ENCODE results near the gene FTCD.
"Not testable (repeated sequence)": the region's sequence is repeated elsewhere in the genome, so short reads cannot be mapped to it uniquely, and the experiment has no call there.

Gene FTCD, protein sequence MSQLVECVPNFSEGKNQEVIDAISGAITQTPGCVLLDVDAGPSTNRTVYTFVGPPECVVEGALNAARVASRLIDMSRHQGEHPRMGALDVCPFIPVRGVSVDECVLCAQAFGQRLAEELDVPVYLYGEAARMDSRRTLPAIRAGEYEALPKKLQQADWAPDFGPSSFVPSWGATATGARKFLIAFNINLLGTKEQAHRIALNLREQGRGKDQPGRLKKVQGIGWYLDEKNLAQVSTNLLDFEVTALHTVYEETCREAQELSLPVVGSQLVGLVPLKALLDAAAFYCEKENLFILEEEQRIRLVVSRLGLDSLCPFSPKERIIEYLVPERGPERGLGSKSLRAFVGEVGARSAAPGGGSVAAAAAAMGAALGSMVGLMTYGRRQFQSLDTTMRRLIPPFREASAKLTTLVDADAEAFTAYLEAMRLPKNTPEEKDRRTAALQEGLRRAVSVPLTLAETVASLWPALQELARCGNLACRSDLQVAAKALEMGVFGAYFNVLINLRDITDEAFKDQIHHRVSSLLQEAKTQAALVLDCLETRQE

DNA sequence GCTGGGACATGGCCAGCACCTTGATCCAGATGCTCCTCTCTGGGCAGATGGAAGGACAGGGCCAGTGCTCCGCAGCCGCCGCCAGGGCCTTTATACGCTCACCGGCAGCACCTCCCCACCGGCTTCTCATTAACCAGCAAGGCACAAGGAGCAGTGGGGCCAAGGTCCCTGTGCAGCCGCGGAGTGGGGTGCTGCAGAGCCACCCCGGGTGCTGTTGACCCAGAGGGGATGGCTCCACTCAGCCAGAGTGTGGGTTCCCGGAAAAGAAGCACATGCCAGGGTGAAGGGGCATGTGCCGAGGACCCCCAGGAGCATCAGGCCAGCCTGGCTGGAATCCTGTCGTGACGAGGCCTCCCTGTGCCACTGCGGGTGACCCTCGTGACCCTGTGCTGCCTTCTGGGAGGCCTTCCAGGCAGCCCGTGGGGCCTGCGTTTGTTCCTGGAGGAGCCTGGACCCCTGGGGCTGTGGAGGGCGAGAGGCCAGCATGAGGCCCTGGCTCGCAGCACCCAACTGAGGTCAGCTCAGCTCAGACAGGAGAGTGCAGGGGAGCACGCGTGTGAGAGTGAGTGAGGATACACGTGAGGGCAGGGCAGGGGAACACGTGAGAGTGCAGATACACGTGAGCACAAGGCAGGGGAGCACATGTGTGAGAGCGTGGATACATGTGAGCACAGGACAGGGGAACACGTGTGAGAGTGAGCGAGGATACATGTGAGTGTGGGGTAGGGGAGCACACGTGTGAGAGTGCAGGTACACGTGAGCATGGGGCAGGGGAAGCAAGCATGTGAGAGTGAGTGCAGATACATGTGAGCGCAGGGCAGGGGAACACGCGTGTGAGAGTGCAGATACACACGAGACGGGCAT lies at the start of gene FTCD:
Gene FTCD, minus strand, starts transcription at position 66 of the 864 bp plus-strand sequence. Its CDS starts 56 bp downstream, at position 10.
- no peak for DNase-seq

DNA sequence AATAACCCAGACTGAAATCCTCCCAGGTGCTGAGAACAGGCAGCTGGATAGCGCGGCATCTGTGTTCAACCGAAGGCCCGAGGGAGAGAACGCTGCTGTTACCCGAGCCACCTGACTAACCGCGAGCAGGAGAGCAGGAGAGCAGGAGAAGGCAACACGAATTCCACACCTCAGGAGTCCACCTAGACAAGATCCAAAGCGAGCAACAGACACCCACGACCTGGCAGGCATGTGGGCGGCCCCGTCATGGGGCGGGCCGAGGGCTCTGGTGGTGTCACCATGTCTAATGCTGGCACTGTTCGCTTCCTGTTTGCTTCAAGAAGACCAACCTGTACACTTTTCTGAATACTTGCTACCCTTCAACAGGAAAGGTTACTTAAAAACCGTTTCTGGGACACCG lies 49.8 kb upstream of the FTCD start:
- DNase-seq: no peak

DNA sequence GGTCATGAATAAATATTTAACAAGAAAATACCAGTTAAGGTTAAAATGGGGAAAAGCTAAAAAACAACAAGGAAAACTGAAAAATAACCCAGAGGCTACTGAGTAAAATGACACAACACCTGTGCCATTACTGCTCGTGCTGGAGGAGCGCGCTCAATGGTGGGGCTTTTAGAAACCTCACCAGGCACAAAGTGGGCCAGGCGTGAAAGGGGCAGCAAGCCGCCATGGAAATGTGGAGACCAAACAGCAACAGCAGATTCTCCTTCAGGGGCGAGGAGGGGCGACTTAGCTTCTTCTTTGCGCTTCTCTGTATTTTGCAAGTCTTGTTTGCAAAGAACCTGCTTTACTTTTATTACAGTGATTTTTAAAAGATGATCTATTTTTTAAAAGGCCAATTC lies 47.8 kb upstream of the FTCD start:
- DNase-seq: no peak

DNA sequence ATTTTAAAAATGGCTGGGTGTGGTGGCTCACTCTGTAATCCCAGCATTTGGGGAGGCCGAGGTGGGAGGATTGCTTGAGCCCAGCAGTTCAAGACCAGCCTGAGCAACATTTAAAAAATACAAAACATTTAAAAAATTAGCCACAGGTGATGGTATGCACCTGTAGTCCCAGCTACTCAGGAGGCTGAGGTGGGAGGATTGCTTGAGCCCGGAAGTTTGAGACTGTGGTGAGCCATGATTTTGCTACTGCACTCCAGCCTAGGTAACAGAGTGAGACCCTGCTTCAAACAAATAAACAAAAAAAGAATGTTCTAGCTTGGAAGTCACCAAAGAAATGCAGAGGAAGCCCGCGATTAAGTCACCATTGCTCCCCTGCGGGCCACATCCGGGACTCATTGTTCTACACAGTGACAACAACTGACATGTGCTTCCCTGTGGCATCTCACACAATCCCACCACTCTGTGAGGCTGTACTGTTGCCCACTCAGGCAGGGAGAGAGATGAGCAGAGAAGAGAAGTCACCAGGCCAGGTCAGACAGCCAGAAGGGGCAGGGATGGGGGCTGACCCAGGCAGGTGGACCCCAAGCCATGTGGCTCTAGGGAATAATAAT lies 47.3 kb upstream of the FTCD start:
- no peak for DNase-seq

DNA sequence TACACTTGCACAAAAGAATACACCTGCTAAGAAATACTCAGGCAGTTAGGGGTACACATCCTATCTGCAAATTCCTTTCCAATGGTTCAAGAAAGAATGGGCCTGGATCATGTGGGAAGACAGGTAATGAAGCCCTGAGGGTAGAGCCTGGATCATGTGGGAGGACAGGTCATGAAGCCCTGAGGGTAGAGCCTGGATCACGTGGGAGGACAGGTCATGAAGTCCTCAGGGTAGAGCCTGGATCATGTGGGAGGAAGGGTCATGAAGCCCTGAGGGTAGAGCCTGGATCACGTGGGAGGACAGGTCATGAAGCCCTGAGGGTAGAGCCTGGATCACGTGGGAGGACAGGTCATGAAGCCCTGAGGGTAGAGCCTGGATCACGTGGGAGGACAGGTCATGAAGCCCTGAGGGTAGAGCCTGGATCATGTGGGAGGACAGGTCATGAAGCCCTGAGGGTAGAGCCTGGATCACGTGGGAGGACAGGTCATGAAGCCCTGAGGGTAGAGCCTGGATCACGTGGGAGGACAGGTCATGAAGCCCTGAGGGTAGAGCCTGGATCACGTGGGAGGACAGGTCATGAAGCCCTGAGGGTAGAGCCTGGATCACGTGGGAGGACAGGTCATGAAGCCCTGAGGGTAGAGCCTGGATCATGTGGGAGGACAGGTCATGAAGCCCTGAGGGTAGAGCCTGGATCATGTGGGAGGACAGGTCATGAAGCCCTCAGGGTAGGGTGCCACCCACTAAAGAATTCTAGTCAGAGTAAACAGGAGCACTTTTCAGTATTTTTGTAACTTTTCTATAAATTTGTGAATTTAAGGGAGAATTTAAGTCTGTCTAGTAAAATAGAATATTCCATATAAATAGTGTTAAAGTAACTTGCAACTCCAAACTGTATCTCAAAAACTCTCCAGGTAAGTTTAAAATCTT lies 45.8 kb upstream of the FTCD start:
- not testable (repeated sequence) for DNase-seq

DNA sequence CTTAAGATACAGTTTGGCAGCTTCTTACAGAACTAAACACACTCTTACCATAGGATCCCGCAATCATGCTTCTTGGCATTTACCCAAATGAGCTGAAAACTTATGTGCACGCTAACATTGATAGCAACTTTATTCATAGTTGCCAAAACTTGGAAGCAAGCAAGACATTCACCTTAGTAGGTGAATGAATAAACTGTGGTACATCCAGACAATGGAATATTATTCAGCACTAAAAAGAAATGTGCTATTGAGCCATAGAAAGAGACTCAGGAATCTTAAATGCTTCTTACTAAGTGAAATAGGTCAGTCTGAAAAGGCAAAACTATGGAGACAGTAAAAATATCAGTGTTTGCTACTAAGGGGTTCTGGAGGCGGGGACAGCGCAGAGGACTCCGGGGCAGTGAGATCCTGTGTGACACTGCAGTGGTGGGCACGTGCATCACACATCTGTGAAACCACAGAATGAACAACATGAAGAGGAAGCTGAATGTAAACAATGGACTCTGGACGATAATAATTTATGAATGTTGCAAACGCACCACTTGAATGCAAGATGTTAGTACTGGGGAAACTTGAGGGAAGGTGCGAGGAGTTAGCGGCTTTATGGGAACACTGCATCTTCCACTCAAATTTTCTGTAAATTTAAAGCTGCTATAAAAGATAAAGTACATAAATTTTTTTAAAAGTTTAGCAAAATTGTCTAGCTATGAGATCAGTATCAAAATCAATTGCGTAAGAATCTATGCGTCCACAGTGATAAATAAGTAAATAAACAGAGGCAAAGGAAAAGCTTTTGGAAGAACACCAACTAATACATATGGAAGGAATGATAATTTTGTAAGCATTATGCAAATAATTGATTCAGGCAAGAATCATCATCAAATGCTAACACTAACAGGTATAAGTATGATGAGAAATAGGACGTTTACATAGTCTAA lies 44.3 kb upstream of the FTCD start:
- no peak for DNase-seq

DNA sequence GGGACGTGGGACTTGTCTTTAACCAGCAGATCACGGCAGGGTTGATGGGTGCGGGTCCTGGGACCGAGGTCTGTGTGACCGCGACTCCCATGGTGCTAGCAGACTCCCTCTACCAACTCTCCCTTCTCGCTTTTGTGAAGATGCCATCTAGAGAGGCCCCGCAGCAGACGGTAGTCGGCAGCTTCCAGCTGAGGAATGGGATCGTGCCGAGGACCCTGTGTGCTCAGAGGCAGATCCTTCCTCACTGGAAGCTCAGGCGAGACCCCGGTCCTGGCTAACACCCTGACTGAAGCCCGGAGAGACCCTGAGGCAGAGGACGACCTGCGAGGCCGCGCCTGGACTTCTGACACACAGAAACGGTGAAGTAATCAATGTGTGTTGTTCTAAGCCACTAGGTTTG lies 41.4 kb upstream of the FTCD start:
- no peak for DNase-seq

DNA sequence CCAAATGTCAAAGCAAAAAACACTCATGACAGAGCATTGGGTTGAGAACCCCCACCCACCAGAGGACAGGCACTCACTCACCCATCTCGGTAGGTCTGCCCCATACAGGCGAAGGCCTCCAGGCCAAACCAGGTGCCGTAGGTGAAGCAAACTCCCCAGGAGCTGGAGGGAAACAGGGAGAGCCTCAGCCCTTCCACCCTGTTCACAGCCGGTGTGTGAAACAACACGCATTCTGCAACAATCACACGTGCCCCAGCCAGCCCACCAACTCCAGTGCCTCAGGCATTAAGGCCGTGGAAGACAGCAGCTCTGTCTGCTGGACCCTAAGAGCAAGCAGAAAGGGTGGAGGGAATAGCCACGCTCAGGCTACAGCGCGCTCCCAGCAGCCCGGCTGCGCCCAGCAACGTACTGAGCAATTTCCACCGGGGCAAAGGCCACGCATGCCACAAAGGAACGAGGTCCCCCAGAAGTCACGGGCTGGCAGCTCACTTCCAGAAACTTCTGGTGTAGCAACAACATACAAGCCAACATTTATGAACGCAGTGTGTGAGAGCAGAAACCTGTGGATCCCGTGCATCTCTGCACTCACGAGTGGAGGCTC lies 40.3 kb upstream of the FTCD start:
- DNase-seq: no peak

DNA sequence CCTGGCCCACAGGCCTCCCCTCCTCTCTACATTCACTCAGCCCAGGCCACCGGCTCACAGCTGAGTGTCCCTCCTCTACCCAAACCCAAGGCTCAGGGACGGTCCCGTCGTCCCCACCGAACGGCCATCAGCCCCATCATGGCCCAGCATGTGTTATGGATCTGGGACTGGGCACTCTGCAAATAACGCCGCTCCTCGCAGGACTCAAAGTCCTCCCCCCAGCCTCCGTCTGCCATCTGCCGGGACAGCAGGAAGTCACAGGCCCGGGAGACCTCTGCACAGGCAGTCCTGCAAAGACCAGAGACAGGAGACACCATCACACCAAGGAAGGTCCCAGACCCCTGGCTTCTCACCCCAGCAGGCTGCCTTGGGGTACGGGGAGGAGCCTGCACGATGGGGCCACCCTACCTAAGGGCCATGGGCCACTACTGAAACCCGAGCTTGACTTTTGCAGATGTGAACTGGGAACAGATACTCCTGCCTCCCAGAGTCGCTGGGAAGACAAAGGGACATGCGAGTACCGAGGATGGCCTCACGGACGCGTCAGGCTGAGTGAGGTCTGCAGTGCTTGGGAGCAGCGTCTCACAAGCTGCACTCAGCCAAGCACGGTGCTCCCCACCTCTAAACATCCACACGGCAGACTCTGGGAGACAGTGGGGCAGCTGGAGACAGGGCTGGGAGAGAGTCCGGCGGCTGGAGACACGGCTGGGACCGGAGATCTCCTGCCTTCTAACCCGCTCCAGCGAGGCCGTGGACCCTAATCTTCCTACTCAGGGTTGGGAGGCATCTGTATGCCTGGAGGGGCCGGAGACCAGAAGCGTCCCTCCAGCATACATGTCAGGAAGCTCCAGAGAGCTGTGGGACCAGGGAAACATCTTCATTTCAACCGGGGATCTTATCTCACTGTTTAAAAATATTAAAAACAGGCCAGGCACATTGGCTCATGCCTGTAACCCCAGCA lies 39.3 kb upstream of the FTCD start:
- DNase-seq: no peak

DNA sequence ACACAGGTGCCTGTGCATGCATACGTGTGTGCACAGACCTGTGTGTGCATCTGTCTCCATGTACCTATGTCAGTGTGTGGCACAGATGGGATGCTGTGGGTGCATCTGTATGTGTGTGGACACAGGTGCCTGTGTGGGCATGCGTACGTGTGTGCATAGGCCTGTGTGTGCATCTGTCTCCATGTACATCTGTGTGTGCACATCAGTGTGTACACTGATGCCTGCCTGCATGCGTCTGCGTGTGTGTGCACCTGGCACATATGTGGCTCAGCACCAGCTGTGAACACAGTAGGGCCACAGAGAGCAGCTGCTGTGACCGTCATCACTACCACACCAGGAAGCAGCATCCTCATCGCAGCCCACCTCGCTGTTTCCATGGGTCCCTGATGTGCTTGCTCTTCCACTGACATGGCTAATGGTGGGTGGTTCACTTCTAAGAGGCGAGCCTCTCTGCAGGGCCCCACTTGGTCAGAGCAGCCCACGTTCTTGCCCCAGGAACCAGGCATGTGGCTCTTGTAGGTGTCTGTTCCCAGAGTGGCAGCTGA lies 38.5 kb upstream of the FTCD start:
- no peak for DNase-seq

DNA sequence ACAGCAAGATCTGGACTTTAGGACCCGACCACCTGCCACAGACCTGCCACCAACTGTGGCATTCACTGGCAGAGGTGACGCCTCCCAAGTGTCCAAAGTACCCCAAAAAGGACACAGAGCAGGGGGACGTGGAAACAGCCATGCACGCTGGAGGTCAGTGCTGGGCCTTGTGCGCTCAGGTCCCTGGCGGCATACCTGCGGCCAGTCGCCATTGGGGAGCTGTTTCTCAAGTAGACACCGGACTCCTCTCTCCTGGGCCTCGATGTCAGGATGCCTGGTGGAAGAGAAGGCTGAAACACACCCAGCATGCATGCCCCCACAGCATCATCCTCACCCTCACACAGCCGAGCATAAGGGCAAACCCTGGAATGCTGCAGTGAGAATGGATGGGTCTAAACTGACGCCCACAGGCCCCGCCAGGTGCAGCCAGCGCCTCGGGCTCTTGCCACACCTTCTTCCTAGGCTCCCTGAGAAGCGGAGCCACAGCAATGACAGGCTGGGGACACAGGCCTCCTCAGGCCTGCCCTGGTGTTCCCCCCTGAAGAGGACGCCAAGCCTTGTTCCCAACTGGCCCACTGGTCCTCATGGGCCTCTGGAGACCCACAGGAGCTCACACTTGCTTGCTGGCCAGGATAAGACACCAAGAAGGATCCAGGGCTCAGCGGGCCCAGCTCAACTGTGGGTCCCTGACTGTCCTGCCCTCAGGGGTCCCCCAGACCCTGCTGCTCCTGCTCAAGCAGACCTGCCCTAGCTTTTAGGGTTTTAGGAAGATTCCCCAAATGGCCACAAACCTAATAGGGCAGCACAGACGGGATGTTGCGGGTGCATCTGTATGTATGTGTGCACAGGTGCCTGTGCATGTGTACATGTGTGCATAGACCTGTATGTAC lies 36.6 kb upstream of the FTCD start:
- no peak for DNase-seq

DNA sequence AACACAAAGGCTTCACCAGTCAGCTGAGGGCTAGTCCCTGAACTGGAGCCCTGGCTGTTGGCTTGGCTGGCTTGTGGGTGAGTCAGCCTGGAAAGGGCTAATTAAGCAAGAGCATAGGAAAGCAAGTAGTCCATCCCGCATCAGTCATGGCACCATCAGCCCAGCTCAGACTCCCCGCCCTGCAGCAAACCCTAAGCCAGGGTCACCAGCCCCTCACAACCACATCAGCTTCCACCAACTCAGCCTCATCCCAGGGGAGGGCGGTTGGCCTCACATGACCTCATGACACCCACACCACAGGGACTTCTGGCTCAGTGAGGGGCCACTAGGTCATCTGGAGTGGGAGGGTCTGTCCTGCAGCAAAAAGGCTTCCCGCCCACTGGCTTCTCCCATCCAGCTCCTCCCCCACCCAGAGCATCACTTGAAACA lies 35.9 kb upstream of the FTCD start:
- DNase-seq: no peak

DNA sequence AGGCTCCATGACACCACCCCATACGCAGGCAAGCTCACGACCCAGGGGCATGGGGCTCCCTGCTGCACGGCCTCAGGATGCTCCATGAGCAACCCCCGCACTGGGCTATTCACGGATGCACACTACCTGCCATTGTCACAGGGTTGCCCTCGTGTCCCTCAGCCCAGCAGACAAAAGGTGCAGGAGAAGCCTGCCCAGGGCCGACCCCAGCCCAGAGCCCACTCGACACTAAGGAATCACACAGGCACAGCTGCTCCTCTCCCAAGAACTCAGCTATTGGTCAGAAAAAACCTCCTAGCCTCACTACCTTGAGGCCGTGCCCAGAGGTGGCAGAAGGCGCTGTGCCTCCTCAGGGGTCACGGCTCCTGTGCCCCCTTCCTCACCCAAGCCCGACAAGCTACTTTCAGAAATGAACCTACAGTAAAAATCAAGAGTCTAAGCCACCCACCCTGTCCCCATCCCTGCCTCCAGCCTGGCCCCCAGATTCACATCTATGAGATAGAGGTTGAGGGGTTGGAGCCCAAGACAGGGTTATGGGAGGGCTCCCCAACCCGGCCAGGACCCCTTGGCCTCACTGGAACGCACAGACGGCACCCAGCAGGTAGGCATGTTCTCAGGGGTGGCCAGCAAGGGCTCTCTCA lies 35.2 kb upstream of the FTCD start:
- no peak for DNase-seq

DNA sequence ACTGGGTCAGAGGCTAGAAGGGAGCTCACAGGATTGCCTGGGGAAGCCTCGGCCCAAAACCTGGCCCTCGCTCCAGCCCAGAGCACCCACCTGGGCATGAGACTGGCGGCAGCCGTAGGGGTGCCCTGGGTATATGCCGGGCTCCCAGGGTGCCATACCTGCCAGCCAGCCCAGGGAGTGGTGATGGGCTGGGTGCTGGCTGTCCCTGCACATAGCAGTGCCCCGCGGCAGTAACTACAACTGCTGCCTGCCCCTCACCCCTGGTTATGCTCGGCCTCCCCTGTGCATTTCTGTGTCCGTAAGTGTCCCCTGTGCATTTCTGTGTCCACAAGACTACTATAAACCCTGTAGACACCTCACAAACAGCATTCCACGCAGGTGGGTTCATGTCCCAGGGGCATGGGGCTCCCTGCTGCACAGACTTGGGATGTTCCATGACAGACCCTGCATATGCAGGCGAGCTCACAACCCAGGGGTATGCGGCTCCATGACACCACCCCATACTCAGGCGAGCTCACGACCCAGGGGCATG lies 34.6 kb upstream of the FTCD start:
- DNase-seq: no peak

DNA sequence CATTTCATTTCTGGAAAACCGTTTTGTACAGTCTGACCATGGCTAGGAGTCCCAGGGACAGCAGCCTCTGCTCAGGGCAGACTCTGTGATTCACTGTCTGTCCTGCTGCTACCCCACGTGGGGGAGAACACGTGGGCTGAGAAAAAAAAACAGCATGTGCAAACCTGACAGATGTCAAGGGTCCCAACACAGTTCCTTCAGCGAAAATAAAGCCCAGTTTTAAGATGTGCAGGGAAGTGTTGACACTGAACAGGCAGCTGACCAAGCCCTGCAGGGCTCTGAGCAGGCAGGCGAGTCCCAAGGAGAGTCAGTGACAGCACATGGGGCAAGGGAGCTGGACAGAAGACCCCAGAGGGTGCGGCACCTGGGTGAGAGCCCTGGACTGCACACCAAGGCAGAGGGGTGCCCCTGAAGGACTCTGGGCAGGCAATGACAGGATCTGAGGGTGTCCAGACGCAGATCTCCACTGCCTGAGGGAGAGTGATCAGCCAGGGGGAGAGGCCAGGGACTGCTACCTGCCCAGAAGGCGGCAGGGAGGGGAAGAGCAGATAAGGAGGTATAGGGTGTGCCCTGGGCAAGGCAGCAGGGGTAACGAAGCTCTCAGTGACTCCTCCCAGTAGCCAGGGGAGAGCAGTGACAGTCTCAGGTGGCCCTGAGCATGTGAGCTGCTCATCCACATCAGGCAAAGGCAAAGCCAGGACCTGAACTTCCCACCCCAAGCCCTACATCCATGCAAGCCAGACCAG lies 34.0 kb upstream of the FTCD start:
- DNase-seq: no peak
